LHCN-M2 (cell line): Measurements from ENCODE around the gene MRPL17. TPM values are rescaled to one million over a fixed set of nuclear protein-coding genes. Genes with fewer than 3 reads are reported as not detected.

ENCODE experiments used
- DNase-seq: peaks from one replicate; pipeline ENCODE4 v3.0.0-alpha.2; 2012; ENCODE audit warnings: low read depth
- total RNA-seq: library from RNA; depleted of rRNA; stranded (reverse); fragments of >200 nt; gene quantifications from 2 replicates; pipeline ENCODE4 v1.2.3, GENCODE V29; 2014

Gene MRPL17
- total RNA-seq, 1 experiment from 2014 or later = 98.6 TPM

- DNase-seq = no peak
Observed at GRCh38 chr11:6682591-6682935, 577 bp downstream of the MRPL17 start.

- peak; percentile 56 for DNase-seq
Observed at GRCh38 chr11:6681949-6682348, 1.2 kb downstream of the MRPL17 start.

- no peak for DNase-seq
Observed at GRCh38 chr11:6681505-6681904, 1.6 kb downstream of the MRPL17 start.

GRCh38 chr11:6677018-6677417 is 6.1 kb downstream of the MRPL17 start:
- DNase-seq = no peak

- DNase-seq = no peak
Observed at GRCh38 chr11:6674862-6675261, 8.3 kb downstream of the MRPL17 start.

- no peak for DNase-seq
Observed at GRCh38 chr11:6674219-6674597, 8.9 kb downstream of the MRPL17 start.

- DNase-seq = no peak
Observed at GRCh38 chr11:6673523-6674218, 9.5 kb downstream of the MRPL17 start.

DNA sequence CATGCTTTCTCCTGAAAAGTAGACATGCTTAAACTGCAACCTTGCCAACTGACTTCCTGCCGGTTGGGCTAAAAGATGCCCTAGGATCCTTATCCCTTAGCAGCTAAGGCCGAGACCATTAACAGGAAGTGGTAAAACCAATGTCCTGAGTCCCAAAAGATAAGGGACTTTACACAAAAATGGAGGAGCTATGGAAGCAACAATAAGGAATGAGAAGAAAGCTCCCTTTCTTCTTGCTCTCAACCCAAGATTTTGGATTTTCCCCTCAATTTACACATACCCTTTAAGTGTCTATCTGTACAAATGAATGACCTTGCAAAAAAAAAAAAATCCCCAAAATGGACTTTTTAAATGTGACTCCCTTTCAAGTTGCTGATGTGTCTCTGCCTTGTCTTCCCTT is 11.1 kb downstream of the MRPL17 start:
- DNase-seq = no peak

DNA sequence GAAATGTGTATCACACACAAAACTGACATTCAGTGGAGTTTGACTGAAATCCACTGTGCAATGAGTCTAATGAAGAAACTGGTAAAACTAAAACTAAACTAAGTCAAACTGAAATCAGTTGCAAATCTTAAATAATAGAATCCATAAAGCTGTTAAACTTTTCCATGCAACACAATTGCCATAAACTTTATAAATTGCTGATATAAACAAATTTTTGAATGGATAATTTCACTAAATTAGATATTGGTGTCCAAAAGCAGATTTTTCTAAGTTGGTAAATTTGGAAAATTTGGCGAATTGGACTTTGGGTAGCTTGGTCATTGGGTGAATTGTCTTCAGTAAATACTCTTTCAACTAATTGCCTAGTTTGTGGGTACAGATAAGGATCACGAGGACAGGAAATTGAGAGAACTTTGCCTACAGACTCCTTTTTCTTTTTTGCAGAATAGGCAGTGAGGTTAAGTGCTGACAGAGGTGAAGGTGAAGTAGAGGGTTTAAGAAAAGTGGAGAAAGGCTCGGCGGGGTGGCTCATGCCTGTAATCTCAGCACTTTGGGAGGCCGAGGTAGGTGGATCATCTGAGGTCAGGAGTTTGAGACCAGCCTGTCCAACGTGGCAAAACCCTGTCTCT is 12.8 kb downstream of the MRPL17 start:
- no peak for DNase-seq

DNA sequence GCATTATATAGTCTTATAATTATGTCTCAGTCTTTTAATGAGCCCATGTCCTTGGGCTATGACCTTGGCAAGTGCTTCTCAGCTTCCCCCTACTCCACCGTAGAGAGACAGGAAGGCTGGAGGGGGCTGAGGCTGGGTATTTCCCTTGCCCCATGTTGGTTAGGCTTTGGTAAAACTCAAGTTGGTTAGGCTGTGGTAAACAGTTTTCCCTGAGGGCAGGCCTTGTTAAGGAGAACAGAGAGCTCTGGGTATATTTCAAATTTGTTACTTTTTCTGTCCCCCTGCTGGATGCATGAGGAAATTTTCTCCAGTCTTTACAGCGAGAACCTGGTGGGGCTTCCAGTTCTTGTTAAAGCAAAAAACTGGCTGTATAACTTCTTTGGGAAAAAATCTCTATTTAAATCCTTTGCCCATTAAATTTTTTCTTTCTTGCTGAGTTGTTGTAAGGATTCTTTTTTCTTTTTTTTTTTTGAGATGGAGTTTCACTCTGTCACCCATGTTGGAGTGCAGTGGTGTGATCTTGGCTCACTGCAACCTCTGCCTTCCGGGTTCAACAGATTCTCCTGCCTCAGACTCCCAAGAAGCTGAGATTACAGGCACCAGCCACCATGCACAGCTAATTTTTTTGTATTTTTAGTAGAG is 15.3 kb downstream of the MRPL17 start:
- no peak for DNase-seq

DNA sequence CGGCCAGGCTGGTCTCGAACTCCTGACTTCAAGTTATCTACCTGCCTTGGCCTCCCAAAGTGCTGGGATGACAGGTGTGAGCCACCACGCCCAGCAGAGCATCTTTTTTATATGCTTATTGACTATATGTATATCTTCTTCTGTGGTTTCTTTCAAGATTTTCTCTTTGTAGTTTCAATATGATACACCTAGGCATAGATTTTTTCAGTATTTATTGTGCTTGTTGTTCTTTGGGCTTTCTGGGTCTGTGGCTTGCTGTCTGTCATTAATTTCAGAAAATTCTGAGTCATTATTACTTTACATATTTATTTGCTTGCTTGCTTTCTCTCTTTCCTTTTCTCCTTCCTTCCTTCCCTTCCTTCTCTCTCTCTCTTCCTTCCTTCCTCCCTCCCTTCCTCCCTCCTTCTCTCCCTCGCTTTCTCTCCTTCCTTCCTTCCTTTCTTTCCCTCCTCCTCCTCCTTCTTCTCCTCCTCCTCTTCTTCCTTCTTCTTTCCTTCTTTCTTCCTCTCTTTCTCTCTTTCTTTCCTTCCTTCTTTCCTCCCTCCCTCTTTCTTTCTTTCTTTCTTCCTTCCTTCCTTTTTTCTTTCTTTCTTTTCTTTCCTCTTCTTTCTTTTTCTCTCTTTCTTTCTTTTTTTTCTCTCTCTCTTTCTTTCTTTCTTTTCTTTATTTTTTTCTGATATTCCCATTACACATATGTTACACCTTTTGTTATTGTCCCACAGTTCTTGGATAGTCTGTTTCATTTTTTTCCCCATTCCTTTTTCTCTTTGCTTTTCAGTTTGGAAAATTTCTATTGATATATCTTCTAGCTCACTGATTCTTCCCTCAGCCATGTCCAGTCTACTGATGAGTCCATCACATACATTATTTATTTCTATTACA is 16.6 kb downstream of the MRPL17 start:
- DNase-seq = no peak

- peak; percentile 34 for DNase-seq
Observed at GRCh38 chr11:6664551-6664950, 18.6 kb downstream of the MRPL17 start.

DNA sequence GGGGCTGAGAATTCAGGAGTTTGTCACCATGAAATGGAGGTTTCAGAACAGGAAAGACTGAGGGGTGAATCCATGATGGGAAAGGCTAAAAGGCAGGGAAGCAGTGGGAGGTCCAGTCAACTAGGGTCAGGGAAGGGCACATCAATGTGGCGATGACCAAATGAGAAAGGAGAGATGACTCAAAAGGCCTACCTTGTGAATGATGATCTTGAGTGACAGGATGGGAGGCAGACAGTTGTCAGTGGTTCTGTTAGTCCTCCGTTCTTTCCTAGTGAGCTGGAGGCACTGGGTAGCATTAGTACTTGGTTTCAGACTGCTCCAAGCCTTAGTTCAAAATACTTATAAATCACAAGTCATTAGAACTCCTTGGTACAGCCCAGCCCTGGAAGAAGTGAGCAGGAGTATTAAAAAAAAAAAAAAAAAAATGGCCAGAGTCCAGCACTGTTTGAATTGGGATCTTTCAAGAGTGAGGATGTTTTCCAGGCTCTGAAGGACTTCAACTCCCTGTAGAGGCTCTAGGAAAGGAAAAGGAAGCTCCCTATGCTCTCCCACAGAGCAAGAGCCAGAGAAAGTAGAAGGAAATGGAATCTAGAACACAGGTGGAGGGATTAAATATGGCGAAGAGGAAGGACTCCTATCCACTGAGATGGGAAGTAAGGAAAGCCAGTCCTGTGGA is 19.2 kb downstream of the MRPL17 start:
- DNase-seq = peak; percentile 34

- DNase-seq = no peak
Observed at GRCh38 chr11:6660712-6661111, 22.4 kb downstream of the MRPL17 start.

DNA sequence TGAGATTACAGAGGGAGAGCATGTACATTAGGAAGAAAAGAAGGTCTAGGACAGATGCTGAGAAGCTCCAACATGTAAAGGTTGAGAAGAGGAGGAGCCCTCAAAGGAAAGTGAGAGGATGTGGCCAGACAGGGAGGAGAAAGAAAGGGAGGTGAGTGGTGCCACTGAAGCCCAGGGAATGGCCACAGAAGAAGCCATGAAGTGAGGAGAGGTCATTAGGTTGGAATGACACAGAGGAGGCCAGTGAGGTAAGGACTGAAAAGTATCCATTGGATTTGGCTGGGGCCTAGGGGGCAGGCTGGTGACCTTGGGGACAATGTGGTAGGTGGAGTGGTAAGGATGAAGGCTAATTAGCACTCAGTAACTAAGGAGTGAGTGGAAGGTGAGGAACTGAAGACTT is 24.5 kb downstream of the MRPL17 start:
- no peak for DNase-seq

GRCh38 chr11:6657346-6657745 is 25.8 kb downstream of the MRPL17 start:
- peak; percentile 46 for DNase-seq

- no peak for DNase-seq
Observed at GRCh38 chr11:6656936-6657335, 26.2 kb downstream of the MRPL17 start.

- no peak for DNase-seq
Observed at GRCh38 chr11:6656584-6656915, 26.6 kb downstream of the MRPL17 start.

GRCh38 chr11:6655790-6656583 is 27.2 kb downstream of the MRPL17 start, which contains the start of gene DCHS1:
DCHS1 (minus strand) TSS chr11:6655809; CDS start chr11:6641613, 14,196 bp downstream.
- no peak for DNase-seq

DNA sequence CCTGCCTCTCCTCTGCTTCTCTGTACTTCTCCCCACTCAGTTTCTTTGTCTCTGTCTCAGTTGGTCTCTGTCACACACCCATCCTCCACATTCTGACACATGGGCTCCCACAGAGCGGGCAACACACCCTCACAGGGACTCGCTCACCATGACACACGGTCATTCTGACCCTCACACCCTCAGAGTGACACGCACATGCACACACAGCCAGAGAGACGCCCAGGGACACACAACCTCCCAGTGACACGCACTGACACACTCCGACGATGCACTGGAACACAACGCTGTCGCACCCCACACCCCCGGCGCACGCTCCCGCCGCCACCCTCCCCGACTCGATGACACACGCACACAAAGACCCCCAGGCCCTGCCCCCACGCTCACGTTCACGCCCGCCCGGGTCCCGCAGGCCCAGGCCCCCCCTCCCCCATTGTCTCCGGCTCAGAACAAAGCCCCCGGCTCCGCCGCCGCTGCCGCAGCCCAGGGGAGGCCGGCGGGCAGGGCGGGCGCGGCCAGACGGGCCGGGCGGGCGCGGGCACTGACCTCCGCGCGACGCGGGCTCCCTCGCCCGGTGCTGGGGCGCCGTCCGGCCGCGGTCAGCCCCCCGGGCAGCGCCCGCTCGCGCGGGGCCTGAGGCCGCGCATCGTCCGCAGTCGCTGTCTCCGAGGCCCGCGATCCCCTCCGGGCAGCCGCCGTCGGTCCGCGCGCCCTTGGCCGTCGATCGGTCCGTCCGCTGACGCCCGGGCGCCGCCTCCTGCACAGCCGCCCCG is 27.9 kb downstream of the MRPL17 start:
- DNase-seq = no peak
